IMR-90 (cell line): ENCODE results near the gene GCK. TPM values are rescaled to one million over a fixed set of nuclear protein-coding genes. Genes with fewer than 3 reads are reported as not detected.

ENCODE experiments used
- ATAC-seq: fragments of 200-7000 bp; cut with Tn5 transposase; 2 replicates; pipeline ENCODE4 v1.9.1; 2020; ENCODE audit warnings: low read depth, mild to moderate bottlenecking, moderate library complexity
- BruUV-seq: library from RNA; stranded (reverse); fragments of 400-500 nt; replicated peaks from 2 replicates; lab custom pipeline; 2021; lab: Mats Ljungman, UMichigan
- CTCF ChIA-PET: fragments of 300-600 bp; formaldehyde crosslinking; extraction: SDS; loops from one replicate; lab custom pipeline; 2021; ENCODE audit warnings: antibody characterized with exemption; lab: Yijun Ruan, JAX
- POLR2A ChIA-PET: fragments of 300-600 bp; sonication (Branson Sonifier 250); formaldehyde crosslinking; loops from one replicate; lab custom pipeline; 2022; ENCODE audit warnings: antibody characterized with exemption; ENCODE audit not compliant: unreplicated experiment; lab: Charles Lee
- DNase-seq: peaks from one replicate; pipeline ENCODE4 v3.0.0; 2013
- H2AFZ ChIP-seq: replicated peaks from 2 replicates; pipeline ENCODE3; 2013; ENCODE audit warnings: low read length, mild to moderate bottlenecking; ENCODE audit not compliant: poor library complexity
- H2AK5ac ChIP-seq: 2 replicates; pipeline ENCODE4 v1.6.1; 2013; ENCODE audit warnings: low read depth, low read length, inconsistent platforms
- H2AK9ac ChIP-seq: replicated peaks from 2 replicates; pipeline ENCODE3; 2013; ENCODE audit warnings: mild to moderate bottlenecking, low read depth, low read length, moderate library complexity; ENCODE audit not compliant: poor library complexity
- H2BK120ac ChIP-seq: 2 replicates; pipeline ENCODE4 v1.6.1; 2013; ENCODE audit warnings: low read depth, low read length, inconsistent platforms
- H2BK15ac ChIP-seq: 3 replicates; pipeline ENCODE4 v1.6.1; 2013; ENCODE audit warnings: low read depth, low read length, inconsistent platforms
- H2BK20ac ChIP-seq: 2 replicates; pipeline ENCODE4 v1.6.1; 2013; ENCODE audit warnings: low read depth, mild to moderate bottlenecking, inconsistent platforms, low read length, moderate library complexity
- H2BK5ac ChIP-seq: 2 replicates; pipeline ENCODE4 v1.6.1; 2013; ENCODE audit warnings: mild to moderate bottlenecking, low read depth, low read length, inconsistent platforms; ENCODE audit not compliant: poor library complexity, severe bottlenecking
- H3K14ac ChIP-seq: replicated peaks from 2 replicates; pipeline ENCODE4 v1.6.1; 2013; ENCODE audit warnings: low read depth, low read length, inconsistent platforms
- H3K18ac ChIP-seq: 2 replicates; pipeline ENCODE4 v1.6.1; 2013; ENCODE audit warnings: low read depth, low read length, control low read depth
- H3K23ac ChIP-seq: 2 replicates; pipeline ENCODE4 v1.6.1; 2013; ENCODE audit warnings: low read depth, low read length, inconsistent platforms
- H3K27ac ChIP-seq: 2 replicates; pipeline ENCODE4 v1.5.1; 2013; ENCODE audit warnings: mild to moderate bottlenecking, control low read depth, low read length; ENCODE audit not compliant: insufficient read depth
- H3K27me3 ChIP-seq: 2 replicates; pipeline ENCODE4 v1.6.1; 2013; ENCODE audit warnings: low read length; ENCODE audit not compliant: control insufficient read depth, insufficient read depth
- H3K36me3 ChIP-seq: 2 replicates; pipeline ENCODE4 v1.6.1; 2013; ENCODE audit warnings: low read length, mixed read lengths; ENCODE audit not compliant: control insufficient read depth, insufficient read depth
- H3K4ac ChIP-seq: 2 replicates; pipeline ENCODE4 v1.6.1; 2013; ENCODE audit warnings: low read depth, low read length, inconsistent platforms
- H3K4me1 ChIP-seq: 2 replicates; pipeline ENCODE4 v1.6.1; 2013; ENCODE audit warnings: low read length, mixed read lengths; ENCODE audit not compliant: control insufficient read depth, insufficient read depth
- H3K4me2 ChIP-seq: 2 replicates; pipeline ENCODE4 v1.6.1; 2013; ENCODE audit warnings: low read depth, mild to moderate bottlenecking, control low read depth, low read length, moderate library complexity
- H3K4me3 ChIP-seq: 2 replicates; pipeline ENCODE4 v1.5.1; 2013; ENCODE audit warnings: low read depth, mild to moderate bottlenecking, control low read depth, low read length, moderate library complexity; ENCODE audit not compliant: insufficient read depth
- H3K56ac ChIP-seq: 2 replicates; pipeline ENCODE4 v1.6.1; 2013; ENCODE audit warnings: low read length, inconsistent platforms; ENCODE audit not compliant: insufficient read depth; ENCODE audit errors: extremely low read depth
- H3K79me1 ChIP-seq, 2 experiments: 2 replicates each; pipeline ENCODE4 v1.6.1; 2013; ENCODE audit warnings: low read length in 2 of 2, inconsistent platforms in 1 of 2, low read depth in 1 of 2
- H3K9ac ChIP-seq: 2 replicates; pipeline ENCODE4 v1.6.1; 2013; ENCODE audit warnings: low read depth, low read length, control low read depth
- H3K9me1 ChIP-seq: 2 replicates; pipeline ENCODE4 v1.6.1; 2013; ENCODE audit warnings: low read length, inconsistent platforms; ENCODE audit not compliant: insufficient read depth
- H3K9me3 ChIP-seq: 2 replicates; pipeline ENCODE4 v1.6.1; 2013; ENCODE audit warnings: low read length; ENCODE audit not compliant: control insufficient read depth, insufficient read depth
- H4K20me1 ChIP-seq: 2 replicates; pipeline ENCODE4 v1.6.1; 2013; ENCODE audit warnings: low read length, inconsistent platforms; ENCODE audit not compliant: insufficient read depth
- H4K5ac ChIP-seq: 2 replicates; pipeline ENCODE4 v1.6.1; 2013; ENCODE audit warnings: mild to moderate bottlenecking, low read depth, low read length, control low read depth
- H4K8ac ChIP-seq, 2 experiments: 2 replicates each; pipeline ENCODE4 v1.6.1; 2013; ENCODE audit warnings: low read depth in 2 of 2, low read length in 2 of 2, control low read depth in 1 of 2, inconsistent platforms in 1 of 2
- H4K91ac ChIP-seq: 2 replicates; pipeline ENCODE4 v1.6.1; 2013; ENCODE audit warnings: low read depth, low read length, inconsistent platforms; ENCODE audit not compliant: insufficient read depth
- FOS ChIP-seq: fragments of 150-350 bp; IDR thresholded peaks from 2 replicates; pipeline ENCODE4 v1.6.1; 2016; ENCODE audit warnings: low read depth, low read length
- MAFK ChIP-seq: IDR thresholded peaks from 2 replicates; pipeline ENCODE4 v1.6.1; 2012; ENCODE audit warnings: low read depth, low read length, improper control_type of control experiment
- RCOR1 ChIP-seq: IDR thresholded peaks from 2 replicates; pipeline ENCODE4 v1.6.1; 2012; ENCODE audit warnings: mild to moderate bottlenecking, low read length, improper control_type of control experiment; ENCODE audit not compliant: insufficient replicate concordance
- WGBS, 2 experiments: methylation state at CpG; one replicate each; pipeline versions ENCODE4 v1.1.5 to v1.1.7; 2013; ENCODE audit warnings: missing lambda C conversion rate in 2 of 2; ENCODE audit not compliant: insufficient read length in 1 of 2; ENCODE audit errors: extremely low coverage in 2 of 2; 5-methylcytosine and 5-hydroxymethylcytosine counted together
- dilution Hi-C: fragments of 300-500 bp; cut with HindIII; formaldehyde crosslinking; loops from one replicate; pipeline ENCODE4 v1.14.3; 2018; ENCODE audit warnings: low sequenced_read_pairs; ENCODE audit not compliant: unreplicated experiment
- in situ Hi-C: fragments of 300-500 bp; cut with MboI; formaldehyde crosslinking; loops from 3 replicates; pipeline ENCODE4 v1.14.3; 2019; ENCODE audit warnings: low sequenced_read_pairs, inconsistent platforms, mixed read lengths
- intact Hi-C: fragments of 100-400 bp; cut with micrococcal nuclease; formaldehyde crosslinking; loops from 2 replicates; pipeline ENCODE4 v1.10.0; 2022
- polyA plus RNA-seq, 3 experiments: library from polyadenylated mRNA; depleted of rRNA; stranded (reverse); fragments of >200 nt; gene quantifications; 2 replicates each; pipeline ENCODE4 v1.2.3, GENCODE V29; 2012; ENCODE audit warnings: low replicate concordance in 1 of 3
- total RNA-seq: library from RNA; depleted of rRNA; stranded (reverse); fragments of >200 nt; gene quantifications from 2 replicates; pipeline ENCODE4 v1.2.3, GENCODE V29; 2012

GCK gene
- total and polyA plus RNA-seq, 2 of the 4 experiments (the other 2 are of a cell fraction), result 0.14 to 0.18 TPM

DNA sequence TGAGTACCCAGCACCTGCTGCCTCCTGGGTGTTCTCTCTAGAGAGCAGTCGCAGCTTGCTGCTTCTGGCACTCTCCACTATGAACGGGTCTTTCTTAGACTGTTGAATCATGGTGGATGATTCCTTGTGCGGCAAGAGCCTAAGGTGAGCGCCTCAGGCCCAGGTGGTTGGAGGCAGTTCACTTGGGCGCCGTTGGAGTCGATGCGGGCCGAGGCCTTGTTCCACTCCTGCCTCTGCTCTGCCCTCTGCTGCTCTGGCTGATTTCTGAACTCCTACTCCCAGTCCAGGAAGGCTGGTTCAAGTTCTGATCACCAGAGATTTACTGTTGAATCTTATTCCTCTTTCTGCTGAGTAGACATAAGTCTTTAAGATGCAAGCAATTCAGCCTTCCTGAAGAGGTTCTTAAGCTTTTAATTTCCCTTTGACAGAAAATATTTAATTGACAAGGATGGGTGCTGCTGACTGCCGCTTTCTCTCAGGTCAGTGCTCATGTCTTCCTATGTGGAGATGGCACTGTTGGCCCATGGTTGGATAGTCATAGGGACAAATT, 22.0 kb upstream of the GCK start:
- H4K20me1 ChIP-seq, result peaks cover 16% of the 10 kb centered on the region
- no peak overlapping the region for H2AFZ ChIP-seq
- no peaks in the 10 kb centered on the region for H3K4me1 ChIP-seq
- ChIA-PET CTCF (no interaction called here), POLR2A (interaction anchor here (0.5 kb wide), 1 partner anchor 9 kb away, joined by 5 read pairs; no protein-coding TSS in a partner anchor)
- no peaks in the 10 kb centered on the region for H3K27me3 ChIP-seq
- H2AK5ac ChIP-seq, result no peak overlapping the region
- no peaks in the 10 kb centered on the region for H3K9me3 ChIP-seq
- no peak overlapping the region for H2AK9ac ChIP-seq
- WGBS, 2 experiments, result 100% methylated on average over 1 of the region's 10 CpGs; no CpG with 5 or more reads in 1 of the 2 experiments
- peaks cover 11 to 30% of the 10 kb centered on the region in 2 experiments for H3K79me1 ChIP-seq
- no peak overlapping the region for H3K18ac ChIP-seq
- H3K27ac ChIP-seq, result no peak overlapping the region
- no peak overlapping the region for H3K9ac ChIP-seq
- no peak overlapping the region for H4K5ac ChIP-seq
- H2BK120ac ChIP-seq, result no peak overlapping the region
- in situ Hi-C loops, result no loop called here
- intact Hi-C loops, result no loop called here
- no peak overlapping the region for H3K4ac ChIP-seq
- DNase-seq (no peak), ATAC-seq (no peak)
- no peak overlapping the region for H3K4me2 ChIP-seq
- dilution Hi-C loops, result no loop called here
- no peak overlapping the region for H3K4me3 ChIP-seq
- H2BK5ac ChIP-seq, result no peak overlapping the region
- H2BK15ac ChIP-seq, result no peak overlapping the region
- no peaks in the 10 kb centered on the region; the same call in 1 of the 2 replicates for H3K9me1 ChIP-seq
- H2BK20ac ChIP-seq, result no peak overlapping the region
- peaks cover 68% of the 10 kb centered on the region for H3K36me3 ChIP-seq
- no peak overlapping the region for H3K14ac ChIP-seq
- no peak overlapping the region for H4K8ac ChIP-seq
- H3K56ac ChIP-seq, result no peak overlapping the region
- TF ChIP-seq FOS, result no peak
- TF ChIP-seq RCOR1, result no peak
- TF ChIP-seq MAFK, result peak; percentile 76
- H3K23ac ChIP-seq, result no peak overlapping the region
- BruUV-seq, result no TSS peak
- no peak overlapping the region for H4K91ac ChIP-seq
